ENCODE data around the gene BLTP3A.
"Not testable (repeated sequence)": the region's sequence is repeated elsewhere in the genome, so short reads cannot be mapped to it uniquely, and the experiment has no call there.

BLTP3A gene, protein sequence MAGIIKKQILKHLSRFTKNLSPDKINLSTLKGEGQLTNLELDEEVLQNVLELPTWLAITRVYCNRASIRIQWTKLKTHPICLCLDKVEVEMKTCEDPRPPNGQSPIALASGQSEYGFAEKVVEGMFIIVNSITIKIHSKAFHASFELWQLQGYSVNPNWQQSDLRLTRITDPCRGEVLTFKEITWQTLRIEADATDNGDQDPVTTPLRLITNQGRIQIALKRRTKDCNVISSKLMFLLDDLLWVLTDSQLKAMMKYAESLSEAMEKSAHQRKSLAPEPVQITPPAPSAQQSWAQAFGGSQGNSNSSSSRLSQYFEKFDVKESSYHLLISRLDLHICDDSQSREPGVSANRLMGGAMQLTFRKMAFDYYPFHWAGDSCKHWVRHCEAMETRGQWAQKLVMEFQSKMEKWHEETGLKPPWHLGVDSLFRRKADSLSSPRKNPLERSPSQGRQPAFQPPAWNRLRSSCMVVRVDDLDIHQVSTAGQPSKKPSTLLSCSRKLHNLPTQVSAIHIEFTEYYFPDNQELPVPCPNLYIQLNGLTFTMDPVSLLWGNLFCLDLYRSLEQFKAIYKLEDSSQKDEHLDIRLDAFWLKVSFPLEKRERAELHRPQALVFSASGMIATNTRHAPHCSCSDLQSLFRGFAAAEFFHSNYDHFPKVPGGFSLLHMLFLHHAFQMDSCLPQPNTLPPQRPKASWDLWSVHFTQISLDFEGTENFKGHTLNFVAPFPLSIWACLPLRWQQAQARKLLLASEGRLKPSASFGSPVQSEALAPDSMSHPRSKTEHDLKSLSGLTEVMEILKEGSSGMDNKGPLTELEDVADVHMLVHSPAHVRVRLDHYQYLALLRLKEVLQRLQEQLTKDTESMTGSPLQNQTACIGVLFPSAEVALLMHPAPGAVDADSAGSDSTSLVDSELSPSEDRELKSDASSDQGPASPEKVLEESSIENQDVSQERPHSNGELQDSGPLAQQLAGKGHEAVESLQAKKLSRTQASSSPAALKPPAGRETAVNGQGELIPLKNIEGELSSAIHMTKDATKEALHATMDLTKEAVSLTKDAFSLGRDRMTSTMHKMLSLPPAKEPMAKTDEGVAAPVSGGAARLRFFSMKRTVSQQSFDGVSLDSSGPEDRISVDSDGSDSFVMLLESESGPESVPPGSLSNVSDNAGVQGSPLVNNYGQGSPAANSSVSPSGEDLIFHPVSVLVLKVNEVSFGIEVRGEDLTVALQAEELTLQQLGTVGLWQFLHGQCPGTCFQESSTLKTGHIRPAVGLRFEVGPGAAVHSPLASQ (N-terminal part only)

DNA sequence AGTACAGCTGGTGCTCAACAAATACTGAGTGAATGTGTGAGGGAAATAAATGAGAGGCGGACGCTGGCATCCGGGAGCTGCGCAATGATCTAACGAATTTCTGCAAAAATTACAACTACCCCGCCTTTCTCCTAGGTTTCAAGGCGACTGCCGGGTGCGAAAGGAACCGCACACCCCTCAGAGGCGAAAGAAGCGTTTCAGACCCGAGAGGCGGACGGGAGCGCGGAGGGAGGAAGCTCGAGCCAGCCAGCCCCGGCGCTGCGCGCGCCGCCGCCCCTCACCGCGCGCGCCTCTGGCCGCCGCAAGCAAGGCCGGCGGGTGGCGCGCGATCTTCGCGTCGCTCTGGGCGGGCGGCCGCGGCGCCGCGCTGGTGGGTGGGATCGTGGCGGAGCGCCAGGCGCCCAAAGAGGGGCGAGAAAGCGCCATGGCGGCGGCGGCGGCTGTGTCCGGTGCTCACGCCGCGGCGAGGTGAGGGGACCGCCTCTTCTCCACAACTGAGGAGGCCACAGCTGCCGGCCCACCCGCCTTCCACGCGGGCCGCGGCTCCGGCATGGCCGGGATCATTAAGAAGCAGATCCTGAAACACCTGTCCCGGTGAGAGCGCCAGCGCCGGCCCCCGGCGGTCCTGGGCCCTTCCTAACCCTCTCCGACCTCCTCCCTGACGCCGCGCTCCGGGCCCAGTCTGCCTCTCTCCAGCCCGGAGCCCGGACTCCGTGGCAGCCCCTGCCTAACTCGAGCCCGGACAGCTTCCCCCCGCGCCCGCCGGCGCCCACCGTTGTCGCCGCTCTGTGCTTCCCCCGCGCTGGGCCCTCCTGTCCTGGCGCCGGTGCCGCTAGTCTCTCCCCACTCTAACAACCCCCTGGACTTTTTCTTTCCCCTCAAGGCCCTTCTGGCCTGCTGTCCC is at the start of gene BLTP3A:
Gene BLTP3A, plus strand, starts transcription at position 383 of the 904 bp plus-strand sequence. Its CDS starts 168 bp downstream, at position 551.
- peak; percentile 81 for DNase-seq

DNA sequence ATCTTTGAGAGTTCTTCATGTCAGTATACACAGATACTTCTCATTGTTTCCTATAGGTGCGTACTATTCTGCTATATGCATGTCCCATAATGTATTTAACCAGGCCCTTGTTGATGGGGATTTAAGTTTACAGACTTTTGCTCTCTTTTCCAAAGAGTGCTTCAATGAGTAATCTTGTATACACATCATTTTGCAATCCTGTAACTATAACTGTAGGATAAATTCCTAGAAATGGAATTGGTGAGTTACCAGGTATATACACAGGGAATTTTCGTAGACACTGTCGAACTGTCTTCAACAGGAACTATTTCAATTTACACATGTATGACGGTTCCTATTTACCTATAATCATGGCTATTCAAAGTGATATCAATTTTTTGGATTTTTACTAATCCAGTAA is 49.8 kb upstream of the BLTP3A start:
- no peak for DNase-seq

DNA sequence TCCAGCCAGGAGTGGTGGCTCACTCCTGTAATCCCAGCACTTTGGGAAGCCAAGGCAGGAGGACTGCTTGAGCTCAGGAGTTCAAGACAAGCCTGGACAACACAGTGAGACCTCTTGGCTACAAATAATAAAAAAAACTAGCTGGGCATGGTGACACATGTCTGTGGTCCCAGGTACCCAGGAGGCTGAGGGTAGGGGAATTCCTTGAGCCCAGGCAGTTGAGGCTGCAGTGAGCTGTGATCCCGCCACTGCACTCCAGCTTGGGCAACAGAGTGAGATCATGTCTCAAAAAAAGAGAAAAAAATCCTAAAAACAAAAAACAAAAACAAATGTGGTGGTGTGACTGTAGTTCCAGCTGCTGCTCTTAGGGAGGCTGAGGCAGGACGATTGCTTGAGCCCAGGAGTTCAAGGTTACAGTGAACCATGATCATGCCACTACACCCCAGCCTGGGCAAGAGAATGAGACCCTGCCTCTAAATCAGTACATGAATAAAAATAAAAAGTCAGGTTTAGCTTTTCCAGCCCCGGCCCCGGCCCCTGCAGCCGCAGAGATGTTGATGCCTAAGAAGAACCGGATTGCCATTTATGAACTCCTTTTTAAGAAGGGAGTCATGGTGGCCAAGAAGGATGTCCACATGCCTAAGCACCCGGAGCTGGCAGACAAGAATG is 48.1 kb upstream of the BLTP3A start:
- no peak for DNase-seq

DNA sequence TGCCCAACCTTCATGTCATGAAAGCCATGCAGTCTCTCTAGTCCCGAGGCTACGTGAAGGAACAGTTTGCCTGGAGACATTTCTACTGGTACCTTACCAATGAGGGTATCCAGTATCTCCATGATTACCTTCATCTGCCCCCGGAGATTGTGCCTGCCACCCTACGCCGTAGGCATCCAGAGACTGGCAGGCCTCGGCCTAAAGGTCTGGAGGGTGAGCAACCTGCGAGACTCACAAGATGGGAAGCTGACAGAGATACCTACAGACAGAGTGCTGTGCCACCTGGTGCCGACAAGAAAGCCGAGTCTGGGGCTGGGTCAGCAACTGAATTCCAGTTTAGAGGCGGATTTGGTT is 47.6 kb upstream of the BLTP3A start:
- not testable (repeated sequence) for DNase-seq

DNA sequence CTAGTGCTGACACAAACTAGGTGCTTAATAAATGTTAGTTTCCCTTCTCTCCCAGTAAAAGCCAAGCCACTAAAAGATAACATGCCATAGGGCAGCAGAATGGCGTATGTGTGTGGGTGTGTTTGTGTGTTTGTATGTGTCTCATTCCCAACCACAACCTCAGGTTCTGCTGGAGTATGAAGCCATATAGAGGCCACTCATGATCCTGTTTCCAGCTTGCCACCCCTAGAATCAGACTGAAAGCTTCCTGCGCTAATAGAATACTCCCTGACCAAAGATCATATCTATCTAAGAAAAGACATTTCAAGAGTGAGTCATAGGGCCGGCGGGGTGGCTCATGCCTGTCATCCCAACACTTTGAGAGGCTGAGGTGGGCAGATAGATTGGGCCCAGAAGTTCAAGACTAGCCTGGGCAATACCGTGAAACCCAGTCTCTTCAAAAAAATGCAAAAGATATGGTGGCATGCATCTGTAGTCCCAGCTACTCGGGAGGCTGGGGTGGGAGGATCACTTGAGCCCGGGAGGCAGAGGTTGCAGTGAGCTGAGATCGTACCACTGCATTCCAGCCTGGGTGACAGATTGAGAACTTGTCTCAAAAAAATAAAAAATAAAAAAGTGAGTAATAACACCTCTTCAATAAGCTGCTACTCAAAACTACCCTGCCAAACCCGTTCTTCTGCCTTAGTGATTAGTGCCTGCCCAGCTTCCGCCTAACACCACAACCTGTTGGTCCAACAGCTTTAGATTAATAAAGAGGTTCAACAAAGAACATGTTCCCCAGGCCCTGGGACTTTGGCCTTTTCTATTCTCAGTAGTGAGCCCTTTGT is 46.4 kb upstream of the BLTP3A start:
- peak; percentile 15 for DNase-seq

DNA sequence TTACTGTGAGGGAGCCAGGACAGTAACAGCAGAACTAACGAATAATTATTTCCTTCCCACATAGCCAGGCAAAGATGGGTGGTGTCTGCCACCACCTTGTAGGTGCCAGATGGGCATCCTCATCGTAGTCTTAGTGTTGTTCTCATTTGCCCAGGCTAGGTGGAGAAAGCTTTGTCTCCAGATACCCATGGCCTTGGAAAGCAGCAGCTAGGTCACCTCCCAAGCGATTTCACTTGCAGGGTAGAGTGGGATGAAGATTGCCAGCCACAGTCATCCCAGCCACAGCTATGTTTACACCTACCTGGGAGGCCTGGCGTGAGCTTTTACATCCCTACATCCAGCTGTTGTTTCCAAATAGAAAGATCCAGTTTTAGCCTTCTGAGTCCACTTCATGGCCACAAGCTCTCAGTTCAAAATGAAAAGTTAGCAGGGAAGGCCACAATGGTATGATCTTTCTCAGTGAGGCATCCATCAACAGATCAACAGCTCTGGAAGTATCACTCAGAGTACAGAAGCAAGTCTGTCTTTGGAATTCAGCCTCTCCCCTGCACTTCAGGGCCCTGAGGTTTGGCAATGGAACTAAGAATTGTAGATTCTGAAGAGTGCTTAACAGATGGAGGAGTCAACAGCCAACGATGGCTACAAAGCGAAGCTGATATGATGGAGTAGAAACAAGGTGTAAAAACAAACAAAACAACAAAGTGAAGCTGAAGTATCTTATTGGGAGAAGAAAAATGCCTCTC is 45.6 kb upstream of the BLTP3A start:
- no peak for DNase-seq

- DNase-seq: no peak
These were observed 43.1 kb upstream of the BLTP3A start for GRCh38 chr6:34748757-34749156.

GRCh38 chr6:34756513-34756856 is 35.4 kb upstream of the BLTP3A start:
- peak; percentile 55 for DNase-seq

GRCh38 chr6:34757687-34758274 is 34.1 kb upstream of the BLTP3A start:
- no peak for DNase-seq

- DNase-seq: no peak
These were observed 31.8 kb upstream of the BLTP3A start for GRCh38 chr6:34760108-34760507.

DNA sequence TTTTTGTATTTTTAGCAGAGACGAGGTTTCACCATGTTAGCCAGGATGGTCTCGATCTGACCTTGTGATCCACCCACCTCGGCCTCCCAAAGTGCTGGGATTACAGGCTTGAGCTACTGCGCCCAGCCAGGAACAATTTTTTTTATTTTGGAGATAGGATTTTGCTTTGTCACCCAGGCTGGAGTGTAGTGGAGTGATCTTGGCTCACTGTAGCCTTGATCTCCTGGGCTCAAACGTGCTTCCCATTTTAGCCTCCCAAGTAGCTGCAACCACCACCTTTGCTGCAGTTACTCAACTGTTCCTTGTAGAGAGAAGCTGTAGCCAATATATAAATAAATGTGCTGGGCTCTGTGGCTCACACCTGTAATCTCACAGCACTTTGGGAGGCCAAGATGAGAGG is 30.2 kb upstream of the BLTP3A start:
- DNase-seq: not testable (repeated sequence)

- no peak for DNase-seq
These were observed 23.7 kb upstream of the BLTP3A start for GRCh38 chr6:34768148-34768547.

GRCh38 chr6:34771727-34772126 is 20.2 kb upstream of the BLTP3A start:
- DNase-seq: no peak

DNA sequence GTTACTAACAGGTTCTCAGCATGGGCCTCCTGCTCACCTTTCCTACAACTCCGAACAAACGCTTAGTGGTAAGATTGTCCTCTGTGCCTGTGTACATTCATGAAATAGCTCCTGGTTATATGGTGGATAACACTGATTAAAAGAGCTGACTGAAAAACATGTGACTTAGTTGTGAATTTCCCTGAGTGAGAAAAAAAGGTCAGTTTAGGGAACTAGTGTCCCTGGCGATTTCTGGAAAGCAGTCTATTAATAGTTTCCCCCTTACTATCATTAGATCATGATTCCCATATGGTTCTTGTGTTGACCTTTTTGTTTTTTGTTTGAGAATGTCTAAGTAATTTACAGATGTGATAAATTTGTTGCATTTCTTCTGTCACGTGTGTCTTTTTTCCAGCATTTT is 18.9 kb upstream of the BLTP3A start:
- no peak for DNase-seq

GRCh38 chr6:34773916-34774315 is 18.0 kb upstream of the BLTP3A start:
- DNase-seq: no peak

GRCh38 chr6:34774967-34775366 is 16.9 kb upstream of the BLTP3A start:
- no peak for DNase-seq

DNA sequence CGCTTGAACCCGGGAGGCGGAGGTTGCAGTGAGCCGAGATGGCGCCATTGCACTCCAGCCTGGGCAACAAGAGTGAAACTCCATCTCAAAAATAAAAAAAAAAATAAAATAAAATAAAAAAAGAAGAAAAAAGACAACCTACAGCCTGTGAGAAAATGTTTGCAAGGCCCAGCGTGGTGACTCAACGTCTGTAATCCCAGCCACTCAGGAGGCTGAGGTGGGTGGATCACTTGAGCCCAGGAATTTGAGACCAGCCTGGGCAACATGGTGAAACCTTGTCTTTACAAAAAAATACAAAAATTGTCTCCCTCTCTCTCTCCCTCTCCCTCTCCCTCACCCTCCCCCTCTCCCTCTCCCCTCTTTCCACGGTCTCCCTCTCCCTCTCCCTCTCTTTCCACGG is 6.5 kb upstream of the BLTP3A start:
- not testable (repeated sequence) for DNase-seq

GRCh38 chr6:34787152-34787551 is 4.7 kb upstream of the BLTP3A start:
- DNase-seq: not testable (repeated sequence)

GRCh38 chr6:34788111-34788510 is 3.8 kb upstream of the BLTP3A start:
- DNase-seq: no peak
